B cell (primary cell): Measurements from ENCODE around the gene TRMT2A. TPM values are rescaled to one million over a fixed set of nuclear protein-coding genes. Genes with fewer than 3 reads are reported as not detected.

Experiments used
- ATAC-seq: fragments of 200-7000 bp; cut with Tn5 transposase; one replicate; pipeline ENCODE4 v1.10.0; 2021; ENCODE audit warnings: low read depth, mild to moderate bottlenecking, moderate number of reproducible peaks, moderate library complexity
- CTCF ChIA-PET: fragments of 350-600 bp; sonication (Branson Sonifier 250); formaldehyde crosslinking; loops from one replicate; lab custom pipeline; 2021; ENCODE audit warnings: antibody characterized with exemption, inconsistent platforms; lab: Charles Lee
- POLR2A ChIA-PET: fragments of 350-600 bp; sonication (Branson Sonifier 250); formaldehyde crosslinking; loops from one replicate; lab custom pipeline; 2021; ENCODE audit warnings: antibody characterized with exemption; lab: Charles Lee
- DNase-seq: peaks from one replicate; pipeline ENCODE4 v3.0.0; 2013
- H2AFZ ChIP-seq: 2 replicates; pipeline ENCODE4 v1.6.1; 2012; ENCODE audit warnings: mild to moderate bottlenecking, low read depth, low read length; ENCODE audit not compliant: insufficient read depth, poor library complexity, severe bottlenecking
- H3K27ac ChIP-seq, 2 donors: 1 replicate in 1 of 2; 2 replicates in 1 of 2; pipeline ENCODE4 v1.5.1; 2012 to 2013; ENCODE audit warnings: low read length in 2 of 2, mild to moderate bottlenecking in 2 of 2, moderate library complexity in 1 of 2
- H3K27me3 ChIP-seq, 4 experiments: fragments of 200-600 bp in 1 of 4; sonication (generic) in 1 of 4; replicated peaks in 1 of 4; 1 replicate in 2 of 4; 2 replicates in 2 of 4; pipeline versions ENCODE4 v1.6.1 to v1.7.0; 2013 to 2016; ENCODE audit warnings: low read length in 3 of 4, mild to moderate bottlenecking in 2 of 4, mixed read lengths in 1 of 4, moderate library complexity in 1 of 4; ENCODE audit not compliant: insufficient read depth in 4 of 4, control insufficient read depth in 3 of 4; ENCODE audit errors: control extremely low read depth in 1 of 4
- H3K36me3 ChIP-seq, 2 experiments: replicated peaks in 1 of 2; 1 replicate in 1 of 2; 2 replicates in 1 of 2; pipeline versions ENCODE4 v1.6.1 to v1.7.1; 2013; ENCODE audit warnings: low read length in 1 of 2; ENCODE audit not compliant: insufficient read depth in 2 of 2, control insufficient read depth in 1 of 2; ENCODE audit errors: control extremely low read depth in 1 of 2, extremely low read depth in 1 of 2
- H3K4me1 ChIP-seq, 2 donors: fragments of 200-600 bp in 1 of 2; sonication (generic) in 1 of 2; 1 replicate in 1 of 2; 2 replicates in 1 of 2; pipeline versions ENCODE4 v1.5.1 to v1.6.1; 2013 to 2017; ENCODE audit warnings: low read length in 2 of 2; ENCODE audit not compliant: control insufficient read depth in 2 of 2, insufficient read depth in 2 of 2
- H3K4me2 ChIP-seq: replicated peaks from 2 replicates; pipeline ENCODE3; 2012; ENCODE audit warnings: mild to moderate bottlenecking, low read depth, low read length; ENCODE audit not compliant: poor library complexity, severe bottlenecking
- H3K4me3 ChIP-seq, 5 experiments: fragments of 200-600 bp in 1 of 5; sonication (generic) in 1 of 5; 1 replicate in 3 of 5; 2 replicates in 2 of 5; pipeline versions ENCODE4 v1.5.1 to v1.7.0; 2011 to 2016; ENCODE audit warnings: low read length in 4 of 5, mild to moderate bottlenecking in 4 of 5, low read depth in 2 of 5, control low read depth in 1 of 5, moderate library complexity in 1 of 5; ENCODE audit not compliant: insufficient read depth in 1 of 5; ENCODE audit errors: control extremely low read depth in 1 of 5, extremely low read depth in 1 of 5
- H3K79me2 ChIP-seq: fragments of 200-600 bp; sonication (generic); one replicate; pipeline ENCODE4 v1.6.0; 2016; ENCODE audit warnings: low read length; ENCODE audit not compliant: control insufficient read depth, insufficient read depth
- H3K9ac ChIP-seq: fragments of 200-600 bp; sonication (generic); 2 replicates; pipeline ENCODE4 v1.6.1; 2017; ENCODE audit warnings: mild to moderate bottlenecking, low read length, moderate library complexity
- H3K9me3 ChIP-seq, 3 donors: one replicate each; pipeline versions ENCODE4 v1.6.1 to v1.7.1; 2013; ENCODE audit warnings: low read length in 2 of 3; ENCODE audit not compliant: control insufficient read depth in 2 of 3, insufficient read depth in 1 of 3; ENCODE audit errors: control extremely low read depth in 1 of 3
- H4K20me1 ChIP-seq: 2 replicates; pipeline ENCODE4 v1.6.0; 2012; ENCODE audit warnings: mild to moderate bottlenecking, low read length; ENCODE audit not compliant: insufficient read depth, control insufficient read depth, poor library complexity, severe bottlenecking
- H3K27ac Mint-ChIP-seq: one replicate; pipeline ENCODE4 v1.8.0; 2021; ENCODE audit warnings: mixed read lengths
- H3K27me3 Mint-ChIP-seq: one replicate; pipeline ENCODE4 v1.8.0; 2021; ENCODE audit warnings: mixed read lengths
- H3K4me1 Mint-ChIP-seq: one replicate; pipeline ENCODE4 v1.8.0; 2021; ENCODE audit warnings: mixed read lengths
- H3K4me3 Mint-ChIP-seq: one replicate; pipeline ENCODE4 v1.8.0; 2021; ENCODE audit warnings: mixed read lengths
- H3K9me3 Mint-ChIP-seq: one replicate; pipeline ENCODE4 v1.8.0; 2022; ENCODE audit warnings: mixed read lengths; ENCODE audit not compliant: insufficient read depth
- CTCF ChIP-seq: fragments of 200-600 bp; IDR thresholded peaks from one replicate; pipeline ENCODE4 v1.8.0; 2022; ENCODE audit warnings: antibody characterized with exemption, mild to moderate bottlenecking
- EZH2 ChIP-seq: IDR thresholded peaks from 2 replicates; pipeline ENCODE4 v1.6.1; 2012; ENCODE audit warnings: borderline replicate concordance, low read depth, mild to moderate bottlenecking, moderate library complexity, low read length; ENCODE audit not compliant: insufficient read depth, poor library complexity, severe bottlenecking
- WGBS: methylation state at CpG from one replicate; pipeline ENCODE4 v1.1.5; 2013; ENCODE audit warnings: missing lambda C conversion rate; ENCODE audit not compliant: insufficient coverage; 5-methylcytosine and 5-hydroxymethylcytosine counted together
- intact Hi-C: fragments of 100-400 bp; cut with micrococcal nuclease; formaldehyde crosslinking; loops from one replicate; pipeline ENCODE4 v1.10.0; 2022
- polyA plus RNA-seq: library from polyadenylated mRNA; depleted of rRNA; stranded (reverse); fragments of >200 nt; gene quantifications from 2 replicates; pipeline ENCODE4 v1.2.3, GENCODE V29; 2012
- total RNA-seq, 2 donors: library from RNA; stranded (reverse); fragments of 120-200 nt in 1 of 2; gene quantifications; 1 replicate in 1 of 2; 2 replicates in 1 of 2; pipeline versions ENCODE4 v1.2.3 to v1.2.4, GENCODE V29; 2013 to 2022

The TRMT2A gene
- total and polyA plus RNA-seq, 2 donors (not counting 1 experiment from before 2014, with no cell fraction given): 95.7 to 144 TPM

GRCh38 chr22:20112623-20113511 is 4.2 kb downstream of the TRMT2A start:
- Mint-ChIP-seq H3K27me3 (no peaks in the 10 kb centered on the region), H3K4me1 (peaks cover 22% of the 10 kb centered on the region), H3K9me3 (no peaks in the 10 kb centered on the region), H3K4me3 (no peak overlapping the region), H3K27ac (no peak overlapping the region)
- peaks cover 10% of the 10 kb centered on the region for H4K20me1 ChIP-seq
- H3K27me3 ChIP-seq: no peaks in the 10 kb centered on the region
- H2AFZ ChIP-seq: no peak overlapping the region
- H3K27ac ChIP-seq: no peak overlapping the region
- H3K9ac ChIP-seq: no peak overlapping the region
- peaks cover 8 to 27% of the 10 kb centered on the region in 2 donors for H3K4me1 ChIP-seq
- peaks cover 0 to 46% of the 10 kb centered on the region in 2 experiments for H3K36me3 ChIP-seq
- H3K4me3 ChIP-seq: no peak overlapping the region
- ChIA-PET POLR2A (no interaction called here), CTCF (interaction anchor here (1.9 kb wide), 1 partner anchor 141 kb away, joined by 9 read pairs; no protein-coding TSS in a partner anchor)
- intact Hi-C loops: loop anchor here (10.0 kb wide), 1 partner anchor 742 kb away; the partner anchor contains the start of genes PI4KA and SNAP29
- H3K4me2 ChIP-seq: no peak overlapping the region
- 99% methylated on average over 17 of the region's 26 CpGs for WGBS
- no peak for DNase-seq
- no peak for TF ChIP-seq EZH2
- no peak for TF ChIP-seq CTCF
- ATAC-seq: no peak
- H3K9me3 ChIP-seq: no peaks in the 10 kb centered on the region
- H3K79me2 ChIP-seq: peaks cover 21% of the 10 kb centered on the region
